AG10803 (cell line): ENCODE results near the gene GAREM2.
"Not testable (repeated sequence)": the region's sequence is repeated elsewhere in the genome, so short reads cannot be mapped to it uniquely, and the experiment has no call there.

ENCODE experiments used
- DNase-seq: peaks from one replicate; pipeline ENCODE4 v3.0.0; 2010; ENCODE audit warnings: low read depth
- H3K4me3 ChIP-seq: 2 replicates; pipeline ENCODE4 v1.5.1; 2011; ENCODE audit warnings: mild to moderate bottlenecking, low read length, control low read depth
- CTCF ChIP-seq: conservative IDR thresholded peaks from 2 replicates; pipeline ENCODE4 v1.5.1; 2011; ENCODE audit warnings: mild to moderate bottlenecking, low read length, control low read depth, inconsistent platforms

The GAREM2 gene

DNA sequence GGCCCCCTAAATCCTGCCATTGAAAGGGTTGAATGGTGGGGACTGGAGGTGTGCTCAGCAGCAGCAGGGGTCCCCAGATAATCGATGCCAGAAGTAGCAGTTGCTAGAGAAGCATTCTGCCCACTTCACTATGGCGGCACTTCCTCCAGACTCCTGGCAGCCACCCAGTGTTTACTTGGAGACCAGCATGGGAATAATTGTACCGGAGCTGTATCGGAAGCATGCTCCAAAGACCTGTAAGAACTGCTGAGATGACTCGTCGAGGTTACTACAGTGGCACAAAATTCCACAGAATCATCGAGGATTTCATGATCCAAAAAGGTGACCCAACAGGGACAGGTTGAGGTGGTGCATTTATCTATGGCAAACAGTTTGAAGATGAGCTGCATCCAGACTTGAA is 11.0 kb upstream of the GAREM2 start:
- no peak overlapping the region for H3K4me3 ChIP-seq
- no peak for DNase-seq
- no peak for TF ChIP-seq CTCF

- no peak for TF ChIP-seq CTCF
- no peak overlapping the region for H3K4me3 ChIP-seq
- DNase-seq: no peak
Measured at GRCh38 chr2:26162963-26163362, 9.9 kb upstream of the GAREM2 start.

- TF ChIP-seq CTCF: no peak
- DNase-seq: no peak
Measured at GRCh38 chr2:26164231-26164630, 8.7 kb upstream of the GAREM2 start.

DNA sequence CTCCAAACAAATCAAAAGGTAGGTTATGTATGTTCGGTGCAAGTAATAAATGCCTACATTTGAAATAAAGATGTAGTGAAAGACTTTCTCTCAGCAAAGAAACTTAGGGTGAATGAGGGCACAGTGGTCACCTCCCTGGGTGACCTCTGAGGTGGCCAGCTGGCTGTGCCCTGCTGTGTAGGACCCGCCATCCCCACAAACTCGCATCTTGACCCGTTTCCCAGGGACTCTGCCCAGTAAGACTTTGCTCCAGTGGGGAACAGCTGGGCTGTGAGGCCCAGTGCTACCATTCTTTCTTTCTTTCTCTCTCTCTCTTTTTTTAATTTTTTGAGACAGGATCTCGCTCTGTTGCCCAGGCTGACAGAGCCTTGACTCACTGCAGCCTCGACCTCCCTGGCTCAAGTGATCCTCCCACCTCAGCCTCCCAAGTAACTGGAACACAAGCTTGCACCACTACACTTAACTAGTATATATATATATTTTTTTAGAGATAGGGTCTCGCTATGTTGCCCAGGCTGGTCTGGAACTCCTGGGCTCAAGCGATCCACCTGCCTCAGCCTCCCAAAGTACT is 8.2 kb upstream of the GAREM2 start:
- DNase-seq: no peak
- no peak for TF ChIP-seq CTCF
- no peak overlapping the region for H3K4me3 ChIP-seq

More at GRCh38 chr2:26164231-26164630, 8.7 kb upstream of the GAREM2 start:
- no peak overlapping the region for H3K4me3 ChIP-seq

- DNase-seq: no peak
- TF ChIP-seq CTCF: no peak
- no peak overlapping the region for H3K4me3 ChIP-seq
Measured at GRCh38 chr2:26165403-26165802, 7.5 kb upstream of the GAREM2 start.

GRCh38 chr2:26166541-26166940 is 6.3 kb upstream of the GAREM2 start:
- peak; percentile 5 for DNase-seq
- H3K4me3 ChIP-seq: not testable (repeated sequence)

DNA sequence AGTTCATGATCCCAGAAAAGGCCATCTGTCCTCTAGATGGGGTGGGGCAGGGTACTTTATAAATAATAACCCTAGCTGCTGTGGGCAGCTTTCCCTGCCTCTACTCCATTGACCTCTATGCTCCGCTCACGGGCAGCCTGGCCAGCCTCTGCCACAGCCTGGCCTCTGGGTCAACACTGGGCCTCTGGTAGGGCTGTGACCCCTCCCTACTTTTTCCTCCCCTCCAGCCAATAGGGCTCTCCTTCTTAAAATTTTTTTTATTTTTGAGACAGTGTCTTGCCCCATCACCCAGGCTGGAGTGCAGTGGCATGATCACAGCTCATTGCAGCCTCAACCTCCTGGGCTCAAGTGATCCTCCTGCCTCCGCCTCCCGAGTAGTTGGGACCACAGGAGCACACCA is 4.1 kb upstream of the GAREM2 start:
- DNase-seq: no peak
- TF ChIP-seq CTCF: no peak
- no peak overlapping the region for H3K4me3 ChIP-seq

DNA sequence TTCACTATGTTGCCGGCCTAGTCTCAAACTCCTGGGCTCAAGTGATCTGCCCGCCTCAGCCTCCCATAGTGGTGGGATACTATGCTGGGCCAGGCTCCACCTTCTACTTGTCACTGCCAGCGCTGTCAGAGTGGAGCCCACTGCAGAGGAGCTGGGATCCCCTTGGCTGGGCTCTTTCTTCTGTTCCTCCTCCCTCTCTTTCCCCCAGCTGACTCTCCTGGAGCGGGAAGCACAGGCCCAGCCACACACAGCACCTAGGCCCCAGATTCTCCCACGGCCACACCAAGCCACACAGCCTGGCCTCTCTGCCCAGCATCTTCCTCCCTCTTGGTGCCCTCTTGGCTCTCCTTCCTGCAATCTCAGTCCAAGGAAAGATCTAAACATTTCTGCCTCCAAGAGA is 3.7 kb upstream of the GAREM2 start:
- H3K4me3 ChIP-seq: no peak overlapping the region
- TF ChIP-seq CTCF: no peak
- no peak for DNase-seq
